Breast epithelium (tissue), 3 donors: ENCODE data around the gene REG4.

Experiments used
- CTCF ChIP-seq, 3 donors: fragments of 450-650 bp; IDR thresholded peaks; one replicate each; pipeline ENCODE4 v1.5.1; 2016 to 2017; ENCODE audit warnings: antibody characterized with exemption in 3 of 3, mild to moderate bottlenecking in 3 of 3, moderate library complexity in 3 of 3
- POLR2AphosphoS5 ChIP-seq, 3 donors: sonication (generic); formaldehyde crosslinking; IDR thresholded peaks; one replicate each; pipeline ENCODE4 v1.6.1; 2017; ENCODE audit warnings: antibody characterized with exemption in 3 of 3

GRCh38 chr1:119766374-119766794, 44.9 kb downstream of the REG4 start:
- no peak for TF ChIP-seq CTCF (IDR thresholded peaks at IDR 0.05)
- no peak for TF ChIP-seq POLR2AphosphoS5 (IDR thresholded peaks at IDR 0.05)
